KMS-11 (cell line): ENCODE data around the gene TMEM119.

Source experiments
- H2AFZ ChIP-seq: fragments of 200-600 bp; sonication (generic); 2 replicates; pipeline ENCODE4 v1.6.1; 2016; ENCODE audit warnings: antibody characterized with exemption, mixed run types, low read depth
- H3K27ac ChIP-seq: fragments of 200-600 bp; sonication (generic); 2 replicates; pipeline ENCODE4 v1.6.1; 2016; ENCODE audit warnings: mild to moderate bottlenecking, mixed run types
- H3K27me3 ChIP-seq: fragments of 200-600 bp; sonication (generic); 2 replicates; pipeline ENCODE4 v1.6.1; 2017; ENCODE audit warnings: mild to moderate bottlenecking, low read depth, mixed run types, moderate library complexity; ENCODE audit not compliant: insufficient read depth
- H3K36me3 ChIP-seq: fragments of 200-600 bp; sonication (generic); 2 replicates; pipeline ENCODE4 v1.6.1; 2017; ENCODE audit warnings: mild to moderate bottlenecking, mixed run types; ENCODE audit not compliant: insufficient read depth
- H3K4me1 ChIP-seq: fragments of 200-600 bp; sonication (generic); 2 replicates; pipeline ENCODE4 v1.6.1; 2016; ENCODE audit warnings: mild to moderate bottlenecking, low read depth, mixed run types; ENCODE audit not compliant: poor library complexity, severe bottlenecking
- H3K4me2 ChIP-seq: fragments of 200-600 bp; sonication (generic); 2 replicates; pipeline ENCODE4 v1.7.0; 2016; ENCODE audit warnings: mild to moderate bottlenecking, mixed run types
- H3K4me3 ChIP-seq: fragments of 200-600 bp; sonication (generic); IDR thresholded peaks from 2 replicates; pipeline ENCODE4 v1.6.1; 2017; ENCODE audit warnings: low read depth, low read length, mixed read lengths; ENCODE audit not compliant: insufficient read depth
- H3K79me2 ChIP-seq: fragments of 200-600 bp; sonication (generic); 2 replicates; pipeline ENCODE4 v1.6.1; 2016; ENCODE audit warnings: low read depth, mixed run types; ENCODE audit not compliant: insufficient read depth
- H3K9ac ChIP-seq: fragments of 200-600 bp; sonication (generic); 2 replicates; pipeline ENCODE4 v1.6.1; 2016; ENCODE audit warnings: mild to moderate bottlenecking, mixed run types
- H4K20me1 ChIP-seq: fragments of 200-600 bp; sonication (generic); 2 replicates; pipeline ENCODE4 v1.6.1; 2016; ENCODE audit warnings: mild to moderate bottlenecking, mixed run types; ENCODE audit not compliant: insufficient read depth
- CTCF ChIP-seq: fragments of 200-600 bp; sonication (generic); conservative IDR thresholded peaks from 2 replicates; pipeline ENCODE4 v1.6.1; 2017; ENCODE audit warnings: low read depth, mild to moderate bottlenecking, antibody characterized with exemption, low read length, moderate library complexity, mixed read lengths

Gene TMEM119

DNA sequence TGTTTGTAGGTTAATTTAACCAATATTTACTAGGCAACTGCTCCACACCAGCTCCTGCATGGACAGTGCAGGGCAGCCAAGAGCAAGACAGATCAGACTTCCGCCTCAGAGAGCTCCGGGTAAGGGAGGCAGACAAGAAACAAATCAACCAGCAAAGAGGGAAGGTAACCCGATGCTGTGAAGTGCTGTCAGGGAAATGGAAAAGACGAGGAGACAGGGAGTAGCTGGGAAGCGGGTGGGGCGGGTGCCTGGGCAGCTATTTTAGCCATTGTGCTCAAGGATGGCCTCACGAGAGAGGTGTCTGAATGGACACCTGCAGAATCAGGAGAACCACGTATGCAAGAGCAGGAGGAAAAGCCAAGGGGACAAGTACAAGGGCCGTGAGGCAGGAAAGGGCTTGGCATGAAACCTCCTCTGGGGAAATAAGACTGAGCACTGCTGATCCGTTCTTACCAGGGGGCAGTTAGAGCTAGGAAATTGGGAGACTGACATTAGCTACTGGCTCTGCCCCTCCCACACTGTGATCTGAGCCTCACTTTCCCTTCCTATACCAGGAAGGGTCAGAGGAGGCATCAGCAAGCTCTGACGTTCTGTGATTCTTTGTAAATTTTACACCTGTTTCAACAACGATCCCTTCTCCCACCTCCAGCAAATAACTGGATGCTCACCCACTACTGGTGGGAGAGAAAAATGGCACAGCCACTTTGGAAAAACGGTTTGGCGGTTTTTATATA lies 6.5 kb upstream of the TMEM119 start:
- H3K36me3 ChIP-seq = no peaks in the 10 kb centered on the region
- no peaks in the 10 kb centered on the region for H3K79me2 ChIP-seq
- no peak for TF ChIP-seq CTCF
- H2AFZ ChIP-seq = no peak overlapping the region
- no peak overlapping the region for H3K27ac ChIP-seq
- no peaks in the 10 kb centered on the region for H3K27me3 ChIP-seq
- no peak overlapping the region for H3K4me3 ChIP-seq
- H3K4me1 ChIP-seq = no peaks in the 10 kb centered on the region
- H3K4me2 ChIP-seq = no peak overlapping the region
- H3K9ac ChIP-seq = no peak overlapping the region
- no peaks in the 10 kb centered on the region for H4K20me1 ChIP-seq

GRCh38 chr12:108603743-108604142 lies 5.9 kb upstream of the TMEM119 start:
- Histone ChIP-seq H3K79me2 (no peaks in the 10 kb centered on the region), H3K4me2 (no peak overlapping the region), H3K9ac (no peak overlapping the region), H3K4me1 (no peaks in the 10 kb centered on the region), H3K27ac (no peak overlapping the region), H3K36me3 (no peaks in the 10 kb centered on the region), H3K4me3 (no peak overlapping the region), H2AFZ (no peak overlapping the region), H3K27me3 (no peaks in the 10 kb centered on the region), H4K20me1 (no peaks in the 10 kb centered on the region)
- TF ChIP-seq CTCF = no peak

GRCh38 chr12:108602976-108603704 lies 5.3 kb upstream of the TMEM119 start:
- no peak overlapping the region for H3K9ac ChIP-seq
- no peak for TF ChIP-seq CTCF
- no peaks in the 10 kb centered on the region for H3K79me2 ChIP-seq
- no peaks in the 10 kb centered on the region for H4K20me1 ChIP-seq
- H3K4me1 ChIP-seq = no peaks in the 10 kb centered on the region
- H3K27ac ChIP-seq = no peak overlapping the region
- no peak overlapping the region for H3K4me2 ChIP-seq
- no peaks in the 10 kb centered on the region for H3K27me3 ChIP-seq
- H2AFZ ChIP-seq = no peak overlapping the region
- H3K4me3 ChIP-seq = no peak overlapping the region
- no peaks in the 10 kb centered on the region for H3K36me3 ChIP-seq

GRCh38 chr12:108602209-108602705 lies 4.4 kb upstream of the TMEM119 start:
- H3K4me3 ChIP-seq = no peak overlapping the region
- no peaks in the 10 kb centered on the region for H3K27me3 ChIP-seq
- no peaks in the 10 kb centered on the region for H4K20me1 ChIP-seq
- H2AFZ ChIP-seq = no peak overlapping the region
- TF ChIP-seq CTCF = no peak
- no peak overlapping the region for H3K4me2 ChIP-seq
- no peaks in the 10 kb centered on the region for H3K36me3 ChIP-seq
- no peak overlapping the region for H3K9ac ChIP-seq
- no peaks in the 10 kb centered on the region for H3K4me1 ChIP-seq
- no peaks in the 10 kb centered on the region for H3K79me2 ChIP-seq
- no peak overlapping the region for H3K27ac ChIP-seq
